ENCODE data around the gene STAT6.

The STAT6 gene

DNA sequence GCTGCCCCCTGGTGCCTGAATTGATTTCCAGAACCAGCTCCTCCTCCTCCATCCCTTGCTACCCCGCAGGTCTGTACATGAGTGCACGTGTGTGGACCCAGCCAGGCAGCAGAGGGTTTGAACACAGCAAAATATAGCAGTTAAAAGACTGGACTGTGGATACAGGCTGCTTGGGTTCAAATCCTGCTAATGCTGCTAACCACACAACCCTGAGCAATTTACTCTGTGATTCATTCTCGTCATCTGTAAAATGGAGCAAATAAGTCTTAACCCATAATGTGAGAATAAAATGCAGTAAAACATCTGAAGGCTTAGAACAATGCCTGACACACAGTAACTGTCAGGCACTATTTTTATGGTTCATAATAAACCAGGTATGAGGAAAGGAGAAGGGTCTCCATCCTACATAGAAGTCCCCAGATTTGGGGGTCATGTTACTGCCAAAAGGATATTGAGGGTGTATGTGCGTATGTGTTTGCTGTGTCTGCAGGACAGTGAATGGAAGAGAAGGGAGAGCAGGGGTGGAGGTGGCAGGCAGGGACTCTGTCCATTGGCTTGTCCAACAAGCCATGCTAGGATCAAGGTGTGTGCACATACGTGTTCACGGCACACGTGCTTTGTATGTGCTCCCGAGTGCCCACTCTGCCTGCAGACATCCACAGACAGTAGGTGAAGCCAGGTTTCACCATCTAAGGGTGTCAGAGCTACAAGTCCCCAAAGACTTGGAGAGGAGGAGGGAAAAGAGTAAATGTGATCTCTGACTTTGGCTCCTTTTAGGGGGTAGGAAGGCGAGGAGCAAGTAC, 1.5 kb upstream of the STAT6 start:
- no peak for FAIRE-seq
- TF ChIP-seq, protein P1, sequence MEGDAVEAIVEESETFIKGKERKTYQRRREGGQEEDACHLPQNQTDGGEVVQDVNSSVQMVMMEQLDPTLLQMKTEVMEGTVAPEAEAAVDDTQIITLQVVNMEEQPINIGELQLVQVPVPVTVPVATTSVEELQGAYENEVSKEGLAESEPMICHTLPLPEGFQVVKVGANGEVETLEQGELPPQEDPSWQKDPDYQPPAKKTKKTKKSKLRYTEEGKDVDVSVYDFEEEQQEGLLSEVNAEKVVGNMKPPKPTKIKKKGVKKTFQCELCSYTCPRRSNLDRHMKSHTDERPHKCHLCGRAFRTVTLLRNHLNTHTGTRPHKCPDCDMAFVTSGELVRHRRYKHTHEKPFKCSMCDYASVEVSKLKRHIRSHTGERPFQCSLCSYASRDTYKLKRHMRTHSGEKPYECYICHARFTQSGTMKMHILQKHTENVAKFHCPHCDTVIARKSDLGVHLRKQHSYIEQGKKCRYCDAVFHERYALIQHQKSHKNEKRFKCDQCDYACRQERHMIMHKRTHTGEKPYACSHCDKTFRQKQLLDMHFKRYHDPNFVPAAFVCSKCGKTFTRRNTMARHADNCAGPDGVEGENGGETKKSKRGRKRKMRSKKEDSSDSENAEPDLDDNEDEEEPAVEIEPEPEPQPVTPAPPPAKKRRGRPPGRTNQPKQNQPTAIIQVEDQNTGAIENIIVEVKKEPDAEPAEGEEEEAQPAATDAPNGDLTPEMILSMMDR (IDR thresholded peaks at IDR 0.05; ENCODE audit: insufficient read depth, missing control alignments) = peak; percentile 93
- no peak for DNase-seq (ENCODE audit: insufficient read length, low spot score)

DNA sequence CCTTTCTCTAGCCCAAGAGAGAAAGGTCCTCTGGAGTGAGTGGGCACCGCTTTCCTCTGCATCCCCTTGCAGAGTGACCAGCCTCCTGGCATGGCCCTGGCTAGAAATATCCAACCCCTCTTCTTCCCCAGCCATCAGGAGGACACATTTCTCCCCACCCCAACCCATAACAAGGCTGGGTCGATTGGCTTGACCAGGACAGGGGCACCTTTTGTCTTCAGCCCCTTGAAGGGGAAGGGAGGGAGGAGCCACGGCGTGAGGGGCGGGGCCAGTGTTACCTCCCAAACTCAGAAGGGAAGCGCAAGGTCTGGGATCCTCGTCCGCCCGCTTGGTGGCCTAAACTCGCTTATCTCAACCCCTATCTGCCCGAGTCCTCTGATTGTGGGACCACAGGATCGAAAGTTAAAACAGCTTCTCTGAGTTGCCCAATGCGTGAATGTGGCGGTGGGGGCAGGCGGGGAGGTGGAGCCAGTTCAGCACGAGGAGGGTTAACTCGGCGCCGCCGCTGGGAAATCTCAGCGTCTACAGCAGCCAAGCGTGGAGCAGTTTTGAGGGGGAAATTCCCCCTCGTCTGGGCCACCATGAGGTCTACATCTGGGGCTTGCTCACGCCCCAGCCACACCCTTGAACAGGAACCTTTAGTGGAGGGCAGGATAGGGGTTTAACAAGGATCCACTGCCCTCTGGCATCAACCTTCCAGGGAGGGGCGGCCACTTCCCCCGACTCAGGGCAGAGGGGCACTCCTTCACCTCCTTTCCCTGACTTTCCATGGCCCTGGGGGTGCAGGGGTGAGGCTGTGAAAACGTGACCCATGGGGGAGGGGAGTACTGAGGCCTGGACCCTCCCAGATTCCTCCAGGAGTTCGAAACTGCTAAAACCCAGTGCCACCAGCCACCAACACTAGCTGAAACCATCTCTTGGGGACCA, 795 bp downstream of the STAT6 start:
- TF ChIP-seq, protein P1 (IDR thresholded peaks at IDR 0.05; ENCODE audit: insufficient read depth, missing control alignments) = no peak
- no peak for DNase-seq (ENCODE audit: insufficient read length, low spot score)
- no peak for FAIRE-seq

DNA sequence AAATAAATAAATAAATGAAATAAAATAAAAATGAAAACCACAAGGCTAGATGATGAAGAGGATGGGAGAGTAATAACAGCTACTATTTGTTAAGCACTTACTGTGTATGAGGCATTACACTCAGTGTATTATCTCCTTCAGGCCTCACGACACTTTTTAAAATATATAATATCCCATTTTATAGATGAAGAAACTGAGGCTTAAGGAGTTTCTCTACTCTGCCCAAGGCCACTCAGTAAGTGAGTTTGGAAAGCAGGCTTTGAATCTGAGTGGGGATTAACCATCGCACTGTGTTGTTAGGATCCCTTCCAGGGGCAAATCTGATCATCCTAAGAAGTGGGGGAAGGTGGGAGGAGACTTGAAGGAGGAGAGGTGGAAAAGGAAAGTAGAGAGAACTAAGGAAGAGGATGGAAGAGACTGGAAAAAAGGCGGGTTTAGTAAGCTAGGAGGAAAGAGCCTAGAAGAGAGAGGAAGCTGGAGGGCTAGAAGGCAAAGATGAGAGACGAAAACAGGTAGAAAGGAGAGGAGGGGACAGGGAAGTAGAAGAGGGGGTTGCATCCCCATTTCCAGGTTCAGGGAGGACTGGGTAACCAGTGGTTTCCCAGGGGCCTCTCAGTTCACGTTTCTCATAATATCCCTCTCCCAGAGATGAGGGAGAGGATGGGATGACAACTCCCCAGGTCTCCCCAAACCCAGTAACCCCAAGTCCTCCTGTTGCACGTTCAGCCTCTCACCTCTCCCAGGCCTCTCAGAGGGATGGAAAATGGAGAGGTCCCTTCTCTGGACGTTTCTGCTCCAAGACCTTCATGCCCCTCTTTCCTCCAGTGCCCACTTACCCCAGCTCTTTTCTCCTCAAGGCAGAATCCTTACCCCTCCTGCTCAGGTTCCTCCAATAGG, 1.7 kb downstream of the STAT6 start:
- FAIRE-seq = no peak

DNA sequence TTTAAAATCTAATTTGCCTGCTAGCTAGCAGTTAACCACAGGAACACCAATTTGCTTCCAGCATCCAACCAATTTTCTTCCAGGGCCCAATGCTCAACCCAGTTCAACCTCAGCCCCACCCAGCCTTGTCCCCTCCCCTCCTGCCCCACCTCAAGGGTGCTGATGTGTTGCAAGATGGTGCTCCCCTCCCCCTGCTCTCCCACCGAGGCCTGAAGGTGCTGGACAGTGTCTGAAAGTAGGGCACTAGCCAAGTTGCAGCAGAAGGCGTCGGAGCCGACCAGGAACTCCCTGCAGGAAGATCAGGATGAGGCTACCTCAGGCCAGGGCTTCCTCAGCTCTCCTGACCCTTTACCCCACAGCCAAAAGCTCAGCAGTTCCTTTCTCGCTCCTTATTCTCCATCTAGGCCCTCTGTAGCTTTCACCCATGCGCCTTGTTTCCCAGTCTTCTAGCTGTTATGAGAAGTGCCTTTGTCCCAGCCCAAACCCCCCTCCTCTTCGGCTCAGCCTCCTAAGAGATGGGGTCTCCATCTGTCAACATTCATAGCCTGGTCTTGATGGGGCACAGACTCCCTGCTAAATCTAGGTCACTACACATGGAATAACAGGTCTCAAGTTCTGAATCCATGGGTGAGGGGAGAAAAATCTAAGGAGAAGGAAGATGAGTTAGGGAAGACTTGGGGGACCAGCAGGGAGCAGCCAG, 3.6 kb downstream of the STAT6 start:
- FAIRE-seq = no peak
- DNase-seq (ENCODE audit: insufficient read length, low spot score) = no peak
- TF ChIP-seq, protein P1 (IDR thresholded peaks at IDR 0.05; ENCODE audit: insufficient read depth, missing control alignments) = no peak

More for the DNA sequence above, 1.7 kb downstream of the STAT6 start:
- DNase-seq (ENCODE audit: insufficient read length, low spot score) = peak; percentile 24
- TF ChIP-seq, protein P1 (IDR thresholded peaks at IDR 0.05; ENCODE audit: insufficient read depth, missing control alignments) = no peak

DNA sequence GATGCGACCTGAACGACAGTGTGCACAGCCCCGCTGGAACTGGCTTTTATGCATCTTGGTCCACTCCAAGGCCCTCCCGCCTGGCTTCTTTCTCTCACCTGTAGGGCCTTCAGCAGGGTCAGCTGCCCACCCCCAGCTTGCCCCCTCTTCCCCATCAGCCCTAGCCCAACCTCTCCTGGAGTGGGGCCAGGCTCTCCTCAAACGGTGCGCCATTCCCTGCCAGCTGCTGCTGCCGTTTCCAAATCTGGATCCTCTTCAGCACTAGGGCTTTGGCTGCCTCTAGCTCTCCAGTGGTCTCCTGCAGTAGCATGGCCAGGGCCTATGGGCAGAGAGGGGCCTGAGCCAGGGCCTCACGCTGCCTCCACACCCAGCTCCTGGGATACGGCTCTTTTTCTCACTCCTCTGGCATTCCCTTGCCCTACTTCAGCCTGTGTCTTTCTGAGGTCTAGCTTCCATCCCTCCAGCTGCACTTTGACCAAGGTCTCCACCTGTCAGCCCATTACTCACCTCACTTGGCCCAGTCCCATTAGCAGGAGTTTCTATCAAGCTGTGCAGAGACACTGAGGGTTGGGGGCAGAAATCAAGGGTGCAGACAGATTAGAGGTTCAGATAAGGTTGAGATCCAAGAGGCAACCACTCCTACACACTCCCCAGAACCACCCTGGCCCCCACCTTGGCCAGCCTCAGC, 5.0 kb downstream of the STAT6 start:
- FAIRE-seq (no peak), DNase-seq (ENCODE audit: insufficient read length, low spot score) (no peak)
- TF ChIP-seq, protein P1 (IDR thresholded peaks at IDR 0.05; ENCODE audit: insufficient read depth, missing control alignments) = no peak

Data from D721Med (cell line).